ENCODE results near the gene VAC14. TPM values are rescaled to one million over a fixed set of nuclear protein-coding genes. Genes with fewer than 3 reads are reported as not detected.

VAC14 gene
- polyA plus RNA-seq, 1 donor: 40.3 TPM

DNA sequence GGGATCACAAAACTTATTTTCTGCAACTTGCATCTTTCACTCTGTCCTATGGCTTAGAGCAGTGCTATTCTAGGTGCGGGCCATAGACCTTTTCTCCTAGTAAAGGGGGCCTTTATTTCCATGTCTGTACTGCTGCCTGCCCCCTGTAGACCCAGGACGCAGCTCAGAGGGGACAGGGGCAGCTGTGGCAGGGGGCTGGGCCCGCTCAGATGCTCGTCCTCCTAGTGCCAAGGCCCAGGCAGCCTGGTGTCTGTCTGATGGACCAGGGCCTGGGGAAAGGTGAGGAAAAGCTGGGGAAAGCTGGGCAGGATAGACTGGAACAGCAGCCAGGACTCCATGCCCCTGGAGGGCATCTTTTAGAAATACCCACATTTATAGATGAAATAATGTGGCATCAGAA is 25.6 kb downstream of the VAC14 start:
- H3K36me3 ChIP-seq (ENCODE audit: control insufficient read depth, insufficient read depth, low read length): peaks cover 51% of the 10 kb centered on the region
- no peaks in the 10 kb centered on the region for H3K27me3 ChIP-seq (ENCODE audit: control insufficient read depth, insufficient read depth, low read length)
- H3K4me3 ChIP-seq (ENCODE audit: low read length): no peak overlapping the region
- no peak overlapping the region for H3K27ac ChIP-seq (ENCODE audit: low read length)
- no CpG with 5 or more reads among the region's 4 CpGs for WGBS (ENCODE audit: insufficient coverage, low lambda C conversion rate)
- H3K4me1 ChIP-seq (ENCODE audit: control insufficient read depth, insufficient read depth, low read length): no peaks in the 10 kb centered on the region
- no peaks in the 10 kb centered on the region for H3K9me3 ChIP-seq (ENCODE audit: control insufficient read depth, low read depth, low read length)
- DNase-seq: no peak

DNA sequence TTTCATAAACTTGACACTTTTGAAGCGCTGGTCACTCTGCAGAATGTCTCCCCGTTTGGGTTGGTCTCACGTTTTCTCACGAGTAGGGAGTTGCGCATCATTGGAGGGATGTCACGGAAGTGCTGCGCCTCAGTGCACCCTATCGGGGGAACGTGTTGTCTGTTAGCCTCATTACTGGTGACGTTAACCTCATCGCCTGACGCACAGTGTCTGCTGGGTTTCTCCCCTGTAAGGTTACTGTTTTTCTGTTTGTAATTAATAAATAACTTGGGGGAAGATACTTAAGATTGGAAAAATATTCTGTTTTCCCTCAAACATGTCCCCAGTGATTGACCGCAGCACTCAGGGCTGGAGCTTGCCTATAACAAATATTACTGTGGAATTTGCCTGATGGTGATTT is 26.7 kb downstream of the VAC14 start:
- H3K27ac ChIP-seq (ENCODE audit: low read length): no peak overlapping the region
- peaks cover 54% of the 10 kb centered on the region for H3K36me3 ChIP-seq (ENCODE audit: control insufficient read depth, insufficient read depth, low read length)
- no peak for DNase-seq
- no peaks in the 10 kb centered on the region for H3K27me3 ChIP-seq (ENCODE audit: control insufficient read depth, insufficient read depth, low read length)
- WGBS (ENCODE audit: insufficient coverage, low lambda C conversion rate): no CpG with 5 or more reads among the region's 13 CpGs
- no peak overlapping the region for H3K4me3 ChIP-seq (ENCODE audit: low read length)
- H3K9me3 ChIP-seq (ENCODE audit: control insufficient read depth, low read depth, low read length): no peaks in the 10 kb centered on the region
- no peaks in the 10 kb centered on the region for H3K4me1 ChIP-seq (ENCODE audit: control insufficient read depth, insufficient read depth, low read length)

DNA sequence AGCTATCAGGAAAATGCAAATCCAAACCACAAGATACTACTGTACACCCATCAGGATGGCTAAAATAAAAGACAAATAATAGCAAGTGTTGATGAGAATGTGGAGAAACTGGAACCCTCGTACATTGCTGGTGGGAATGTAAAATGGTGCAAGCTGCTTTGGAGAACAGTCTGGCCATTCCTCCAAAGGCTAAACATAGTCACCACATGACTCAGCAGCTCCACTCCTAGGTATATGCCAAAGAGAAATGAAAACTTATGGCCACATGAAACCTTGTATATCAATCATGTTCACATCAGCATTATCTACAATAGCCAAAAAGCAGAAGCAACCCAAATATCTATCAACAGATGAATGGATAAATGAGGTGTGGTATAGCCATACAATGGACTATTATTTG is 28.5 kb downstream of the VAC14 start:
- no CpG with 5 or more reads among the region's 1 CpG for WGBS (ENCODE audit: insufficient coverage, low lambda C conversion rate)
- H3K27me3 ChIP-seq (ENCODE audit: control insufficient read depth, insufficient read depth, low read length): no peaks in the 10 kb centered on the region
- no peak overlapping the region for H3K27ac ChIP-seq (ENCODE audit: low read length)
- no peaks in the 10 kb centered on the region for H3K9me3 ChIP-seq (ENCODE audit: control insufficient read depth, low read depth, low read length)
- H3K4me1 ChIP-seq (ENCODE audit: control insufficient read depth, insufficient read depth, low read length): no peaks in the 10 kb centered on the region
- H3K36me3 ChIP-seq (ENCODE audit: control insufficient read depth, insufficient read depth, low read length): peaks cover 52% of the 10 kb centered on the region
- H3K4me3 ChIP-seq (ENCODE audit: low read length): no peak overlapping the region
- DNase-seq: no peak

DNA sequence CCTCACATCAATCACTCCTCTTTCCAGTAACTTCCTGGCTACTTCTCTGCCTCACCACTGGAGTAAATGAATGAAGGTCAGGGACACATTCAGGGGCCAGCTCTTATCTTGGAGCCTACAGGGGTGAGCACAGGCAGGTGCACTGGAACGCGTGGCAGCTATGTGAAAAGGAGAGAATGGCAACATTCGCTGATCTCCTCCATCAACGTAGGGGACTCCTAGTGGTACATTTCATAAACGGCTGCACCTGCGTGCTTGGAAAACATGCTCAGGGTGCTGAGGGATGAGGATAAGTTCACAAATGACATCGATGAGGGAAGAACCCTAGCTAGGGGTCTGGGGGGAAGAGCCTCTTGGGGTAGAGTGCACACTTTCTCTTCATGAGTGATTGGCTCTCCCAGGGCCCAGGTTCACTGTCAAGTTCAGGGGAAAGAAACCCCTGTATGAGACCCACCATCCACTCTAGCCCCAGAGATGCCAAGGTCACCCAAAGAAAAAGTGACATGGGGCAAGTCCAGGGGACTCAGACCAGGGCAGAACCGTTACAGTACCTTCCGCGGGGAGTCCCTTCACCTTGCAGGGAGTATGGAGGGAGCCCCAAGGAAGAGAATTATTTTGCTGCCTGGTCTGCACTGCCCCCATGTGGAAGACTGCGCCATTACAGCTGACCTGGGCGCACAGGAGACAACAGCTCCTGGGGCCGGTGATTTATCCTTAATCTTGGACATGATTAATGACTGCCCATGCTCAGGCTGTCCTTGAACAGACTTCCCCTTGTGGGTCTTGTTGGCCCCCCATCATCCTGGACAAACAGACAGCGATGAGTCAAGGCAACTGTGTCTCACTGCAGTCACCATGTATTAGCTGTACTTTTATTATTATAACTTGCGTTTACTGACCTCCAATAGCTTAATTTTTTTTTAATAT is 30.1 kb downstream of the VAC14 start:
- H3K4me1 ChIP-seq (ENCODE audit: control insufficient read depth, insufficient read depth, low read length): no peaks in the 10 kb centered on the region
- H3K36me3 ChIP-seq (ENCODE audit: control insufficient read depth, insufficient read depth, low read length): peaks cover 56% of the 10 kb centered on the region

DNA sequence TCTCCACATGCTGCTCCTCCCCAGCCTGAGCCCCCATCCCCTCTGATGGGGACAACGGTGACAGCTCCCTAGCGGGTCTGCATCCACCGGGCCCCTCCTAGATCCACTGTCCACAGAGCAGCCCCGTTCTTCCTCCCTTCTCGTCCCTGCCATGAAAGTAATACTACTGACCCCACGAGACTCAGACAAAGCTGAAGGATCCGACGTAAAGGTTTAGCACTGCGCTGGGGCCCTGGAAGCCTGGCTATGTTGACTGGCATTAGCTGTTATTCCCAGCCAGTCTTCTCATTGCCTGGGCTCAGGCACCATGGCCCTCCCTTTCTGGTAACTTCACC is 30.7 kb downstream of the VAC14 start:
- no peaks in the 10 kb centered on the region for H3K4me1 ChIP-seq (ENCODE audit: control insufficient read depth, insufficient read depth, low read length)
- WGBS (ENCODE audit: insufficient coverage, low lambda C conversion rate): no CpG with 5 or more reads among the region's 9 CpGs
- H3K9me3 ChIP-seq (ENCODE audit: control insufficient read depth, low read depth, low read length): no peaks in the 10 kb centered on the region
- DNase-seq: no peak
- H3K27me3 ChIP-seq (ENCODE audit: control insufficient read depth, insufficient read depth, low read length): no peaks in the 10 kb centered on the region
- H3K36me3 ChIP-seq (ENCODE audit: control insufficient read depth, insufficient read depth, low read length): peaks cover 57% of the 10 kb centered on the region
- no peak overlapping the region for H3K4me3 ChIP-seq (ENCODE audit: low read length)
- no peak overlapping the region for H3K27ac ChIP-seq (ENCODE audit: low read length)

More for the DNA sequence above, 30.1 kb downstream of the VAC14 start:
- Histone ChIP-seq H3K27me3 (ENCODE audit: control insufficient read depth, insufficient read depth, low read length) (no peaks in the 10 kb centered on the region), H3K9me3 (ENCODE audit: control insufficient read depth, low read depth, low read length) (no peaks in the 10 kb centered on the region), H3K27ac (ENCODE audit: low read length) (no peak overlapping the region), H3K4me3 (ENCODE audit: low read length) (no peak overlapping the region)
- DNase-seq: peak; percentile 26 to 44
- WGBS (ENCODE audit: insufficient coverage, low lambda C conversion rate): 100% methylated on average over 1 of the region's 15 CpGs

DNA sequence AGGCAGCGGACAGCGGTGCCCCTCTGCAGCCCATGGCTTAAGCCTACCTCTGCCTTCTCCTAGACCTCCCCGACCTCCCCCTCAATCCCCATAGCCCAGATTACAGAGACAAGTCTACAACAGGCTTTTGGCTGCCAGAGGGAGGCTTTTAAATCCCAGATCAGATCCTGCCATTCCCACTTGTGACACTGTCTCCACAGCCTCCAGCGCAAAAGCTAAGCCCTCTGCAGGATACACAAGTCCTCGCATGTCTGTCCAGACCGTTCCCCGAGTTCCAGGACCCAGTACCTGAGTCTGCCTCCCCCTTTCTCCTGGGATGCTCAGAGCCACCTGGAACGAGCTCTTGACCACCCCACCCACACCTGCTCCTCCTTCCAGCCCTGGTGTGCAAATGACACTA is 31.2 kb downstream of the VAC14 start:
- Histone ChIP-seq H3K36me3 (ENCODE audit: control insufficient read depth, insufficient read depth, low read length) (peaks cover 61% of the 10 kb centered on the region), H3K27me3 (ENCODE audit: control insufficient read depth, insufficient read depth, low read length) (no peaks in the 10 kb centered on the region), H3K27ac (ENCODE audit: low read length) (no peak overlapping the region), H3K4me1 (ENCODE audit: control insufficient read depth, insufficient read depth, low read length) (no peaks in the 10 kb centered on the region), H3K4me3 (ENCODE audit: low read length) (no peak overlapping the region), H3K9me3 (ENCODE audit: control insufficient read depth, low read depth, low read length) (no peaks in the 10 kb centered on the region)
- no CpG with 5 or more reads among the region's 8 CpGs for WGBS (ENCODE audit: insufficient coverage, low lambda C conversion rate)
- no peak for DNase-seq

DNA sequence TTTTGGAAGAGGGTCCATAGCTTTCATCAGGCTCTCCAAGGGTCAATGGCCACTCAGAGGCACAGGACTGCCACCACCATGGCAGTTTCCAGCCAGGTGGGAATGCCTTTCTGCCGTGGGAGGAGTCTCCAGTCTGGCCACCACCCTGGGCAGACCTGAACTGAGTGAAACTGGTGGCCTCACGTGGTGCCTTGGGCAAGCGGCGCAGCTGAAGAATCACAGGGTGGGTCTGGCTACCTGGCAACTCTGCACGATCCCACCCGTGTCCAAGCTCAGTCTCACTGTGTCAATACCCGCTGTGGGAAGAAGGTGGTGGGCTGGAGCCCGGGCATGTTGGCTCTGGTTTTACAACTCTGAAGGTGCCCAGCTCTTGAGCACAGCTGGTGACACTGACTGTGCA is 31.8 kb downstream of the VAC14 start:
- Histone ChIP-seq H3K9me3 (ENCODE audit: control insufficient read depth, low read depth, low read length) (no peaks in the 10 kb centered on the region), H3K4me1 (ENCODE audit: control insufficient read depth, insufficient read depth, low read length) (no peaks in the 10 kb centered on the region), H3K36me3 (ENCODE audit: control insufficient read depth, insufficient read depth, low read length) (peaks cover 60% of the 10 kb centered on the region), H3K4me3 (ENCODE audit: low read length) (no peak overlapping the region), H3K27me3 (ENCODE audit: control insufficient read depth, insufficient read depth, low read length) (no peaks in the 10 kb centered on the region), H3K27ac (ENCODE audit: low read length) (no peak overlapping the region)
- DNase-seq: no peak
- no CpG with 5 or more reads among the region's 8 CpGs for WGBS (ENCODE audit: insufficient coverage, low lambda C conversion rate)

DNA sequence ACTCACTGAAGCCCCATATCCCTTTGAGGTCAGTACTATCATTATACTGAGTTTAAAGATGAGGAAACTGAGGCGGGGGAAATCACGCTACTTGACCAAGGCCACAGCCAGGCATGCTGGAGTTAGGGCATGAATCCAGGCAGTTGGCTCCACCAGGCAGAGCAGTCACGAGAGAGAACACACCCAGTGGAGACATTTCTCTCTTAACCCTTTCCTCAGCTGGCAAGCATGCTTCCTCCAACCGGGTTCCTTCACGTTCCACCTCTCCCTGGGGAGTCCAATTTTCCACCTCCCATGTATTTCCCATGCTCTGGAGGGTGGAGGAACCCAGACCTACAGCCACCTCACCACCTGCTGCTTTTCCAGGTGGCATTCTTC is 32.8 kb downstream of the VAC14 start:
- Histone ChIP-seq H3K4me3 (ENCODE audit: low read length) (no peak overlapping the region), H3K27ac (ENCODE audit: low read length) (no peak overlapping the region), H3K9me3 (ENCODE audit: control insufficient read depth, low read depth, low read length) (no peaks in the 10 kb centered on the region), H3K36me3 (ENCODE audit: control insufficient read depth, insufficient read depth, low read length) (peaks cover 55% of the 10 kb centered on the region), H3K27me3 (ENCODE audit: control insufficient read depth, insufficient read depth, low read length) (no peaks in the 10 kb centered on the region), H3K4me1 (ENCODE audit: control insufficient read depth, insufficient read depth, low read length) (no peaks in the 10 kb centered on the region)
- no CpG with 5 or more reads among the region's 5 CpGs for WGBS (ENCODE audit: insufficient coverage, low lambda C conversion rate)
- DNase-seq: no peak

DNA sequence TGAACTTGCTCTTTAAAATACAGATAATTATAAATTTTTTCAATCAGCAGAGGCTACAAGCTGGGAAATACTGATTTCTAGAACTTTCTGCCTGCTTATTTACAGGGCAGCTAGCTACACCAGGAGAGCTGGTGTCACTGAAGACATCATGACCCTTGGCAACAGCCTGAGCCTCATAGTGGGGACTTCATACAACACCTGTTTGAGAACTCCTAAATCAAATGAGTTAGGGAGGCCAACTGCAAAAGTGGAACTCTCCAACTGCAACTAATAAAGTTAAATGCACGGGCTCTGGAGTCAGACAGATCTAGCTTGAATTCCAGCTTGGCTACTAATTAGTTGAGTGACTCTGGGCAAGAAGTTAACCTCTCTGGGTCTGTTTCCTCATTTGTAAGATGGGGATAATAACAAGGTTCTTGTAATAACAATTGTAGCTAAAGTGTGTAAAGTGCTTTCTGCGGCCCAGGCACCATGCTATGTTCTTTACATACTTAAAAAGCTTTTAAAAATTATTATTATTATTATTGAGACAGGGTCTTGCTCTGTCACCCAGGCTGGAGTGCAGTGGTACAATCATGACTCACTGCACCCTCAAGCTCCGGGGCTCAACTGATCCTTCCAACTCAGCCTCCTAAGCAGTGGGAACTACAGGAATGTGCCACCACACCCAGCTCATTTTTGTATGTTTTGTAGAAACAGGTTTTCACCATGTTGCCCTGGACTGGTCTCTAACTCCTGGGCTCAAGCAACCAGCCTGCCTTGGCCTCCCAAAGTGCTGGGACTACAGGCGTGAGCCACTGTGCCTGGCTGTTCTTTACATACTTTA is 33.4 kb downstream of the VAC14 start:
- H3K9me3 ChIP-seq (ENCODE audit: control insufficient read depth, low read depth, low read length): no peaks in the 10 kb centered on the region
- peaks cover 56% of the 10 kb centered on the region for H3K36me3 ChIP-seq (ENCODE audit: control insufficient read depth, insufficient read depth, low read length)
- H3K27ac ChIP-seq (ENCODE audit: low read length): no peak overlapping the region
- no CpG with 5 or more reads among the region's 4 CpGs for WGBS (ENCODE audit: insufficient coverage, low lambda C conversion rate)
- no peak overlapping the region for H3K4me3 ChIP-seq (ENCODE audit: low read length)
- H3K27me3 ChIP-seq (ENCODE audit: control insufficient read depth, insufficient read depth, low read length): no peaks in the 10 kb centered on the region
- no peak for DNase-seq
- no peaks in the 10 kb centered on the region for H3K4me1 ChIP-seq (ENCODE audit: control insufficient read depth, insufficient read depth, low read length)

DNA sequence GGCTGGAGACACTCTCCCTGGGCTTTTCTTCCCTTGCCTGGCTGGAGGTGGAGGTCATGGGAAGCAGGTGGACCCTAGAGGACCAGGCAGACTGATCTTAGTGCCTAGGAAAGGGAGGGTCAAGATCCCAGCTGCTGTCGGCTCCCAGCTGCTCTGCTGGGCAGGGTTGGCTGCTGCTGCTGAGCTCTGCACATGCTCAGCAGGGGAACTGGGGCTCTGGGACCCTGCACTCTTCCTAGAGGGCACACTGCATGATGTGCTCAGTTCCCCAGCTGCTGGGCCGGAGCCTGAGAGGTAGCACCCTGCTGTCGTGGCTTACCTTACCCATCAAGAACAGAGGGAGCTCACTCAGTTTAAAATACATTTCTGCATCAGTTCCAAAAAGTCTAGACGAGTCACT is 34.3 kb downstream of the VAC14 start:
- no peak for DNase-seq
- Histone ChIP-seq H3K4me3 (ENCODE audit: low read length) (no peak overlapping the region), H3K9me3 (ENCODE audit: control insufficient read depth, low read depth, low read length) (no peaks in the 10 kb centered on the region), H3K36me3 (ENCODE audit: control insufficient read depth, insufficient read depth, low read length) (peaks cover 55% of the 10 kb centered on the region), H3K27ac (ENCODE audit: low read length) (no peak overlapping the region), H3K4me1 (ENCODE audit: control insufficient read depth, insufficient read depth, low read length) (peaks cover 2% of the 10 kb centered on the region), H3K27me3 (ENCODE audit: control insufficient read depth, insufficient read depth, low read length) (no peaks in the 10 kb centered on the region)
- WGBS (ENCODE audit: insufficient coverage, low lambda C conversion rate): no CpG with 5 or more reads among the region's 4 CpGs
